ENCODE data around the gene COL7A1.

The COL7A1 gene

GRCh38 chr3:48617559-48617958 lies 22.4 kb upstream of the COL7A1 start:
- no peak for FAIRE-seq

GRCh38 chr3:48614044-48614443 lies 18.9 kb upstream of the COL7A1 start:
- no peak for FAIRE-seq

GRCh38 chr3:48612309-48612708 lies 17.2 kb upstream of the COL7A1 start:
- no peak for FAIRE-seq

- FAIRE-seq, result no peak
Measured at GRCh38 chr3:48609088-48610005, 14.2 kb upstream of the COL7A1 start, which contains the start of gene UQCRC1. Gene UQCRC1, minus strand, starts transcription at chr3:48609646. Its CDS starts 26 bp downstream, at chr3:48609620.

- no peak for FAIRE-seq
Measured at GRCh38 chr3:48607519-48607918, 12.4 kb upstream of the COL7A1 start.

- no peak for FAIRE-seq
Measured at GRCh38 chr3:48601622-48601994, 6.5 kb upstream of the COL7A1 start.

GRCh38 chr3:48600711-48601621 lies 5.8 kb upstream of the COL7A1 start:
- FAIRE-seq, result no peak

- FAIRE-seq, result no peak
Measured at GRCh38 chr3:48599509-48600285, 4.6 kb upstream of the COL7A1 start.

GRCh38 chr3:48599077-48599501 lies 4.0 kb upstream of the COL7A1 start:
- FAIRE-seq, result no peak

- FAIRE-seq, result no peak
Measured at GRCh38 chr3:48598323-48599076, 3.4 kb upstream of the COL7A1 start.

- FAIRE-seq, result no peak
Measured at GRCh38 chr3:48597408-48597800, 2.3 kb upstream of the COL7A1 start.

GRCh38 chr3:48596676-48597407 lies 1.7 kb upstream of the COL7A1 start:
- FAIRE-seq, result no peak

GRCh38 chr3:48596157-48596556 lies 1.0 kb upstream of the COL7A1 start:
- no peak for FAIRE-seq

GRCh38 chr3:48595526-48596121 lies 495 bp upstream of the COL7A1 start:
- no peak for FAIRE-seq

GRCh38 chr3:48594417-48595049 lies 596 bp downstream of the COL7A1 start:
- FAIRE-seq, result no peak

- no peak for FAIRE-seq
Measured at GRCh38 chr3:48593337-48593736, 1.8 kb downstream of the COL7A1 start.

GRCh38 chr3:48592519-48593087 lies 2.5 kb downstream of the COL7A1 start:
- FAIRE-seq, result no peak

GRCh38 chr3:48591886-48592518 lies 3.1 kb downstream of the COL7A1 start:
- FAIRE-seq, result no peak

- FAIRE-seq, result no peak
Measured at GRCh38 chr3:48591436-48591835, 3.7 kb downstream of the COL7A1 start.

Data from islet of Langerhans (tissue), 1 donor.